H7 (cell line): ENCODE data around the gene CAPG. TPM values are rescaled to one million over a fixed set of nuclear protein-coding genes. Genes with fewer than 3 reads are reported as not detected.

Source experiments
- DNase-seq: peaks from one replicate; pipeline ENCODE4 v3.0.0; 2012
- H3K27me3 ChIP-seq: 2 replicates; pipeline ENCODE4 v1.6.0; 2011; ENCODE audit warnings: mild to moderate bottlenecking, low read length; ENCODE audit not compliant: control insufficient read depth, insufficient read depth
- H3K36me3 ChIP-seq: replicated peaks from 2 replicates; pipeline ENCODE4 v1.5.1; 2011; ENCODE audit warnings: low read length; ENCODE audit not compliant: control insufficient read depth, insufficient read depth
- H3K4me3 ChIP-seq: 2 replicates; pipeline ENCODE4 v1.5.1; 2011; ENCODE audit warnings: low read depth, mild to moderate bottlenecking, control low read depth, low read length, moderate library complexity; ENCODE audit not compliant: insufficient read depth
- total RNA-seq: library from RNA; depleted of rRNA; stranded (reverse); fragments of >200 nt; shearing (Covaris generic); gene quantifications from 2 replicates; pipeline ENCODE4 v1.2.3, GENCODE V29; 2014

The CAPG gene
- total RNA-seq, 1 experiment from 2014 or later: 242 TPM

GRCh38 chr2:85400023-85400422 is 10.1 kb downstream of the CAPG start:
- Histone ChIP-seq H3K4me3 (no peak overlapping the region), H3K27me3 (no peaks in the 10 kb centered on the region), H3K36me3 (peaks cover 22% of the 10 kb centered on the region)
- no peak for DNase-seq

GRCh38 chr2:85399183-85399455 is 11.0 kb downstream of the CAPG start:
- Histone ChIP-seq H3K36me3 (peaks cover 27% of the 10 kb centered on the region), H3K27me3 (no peaks in the 10 kb centered on the region), H3K4me3 (no peak overlapping the region)
- no peak for DNase-seq

- peaks cover 29% of the 10 kb centered on the region for H3K36me3 ChIP-seq
- DNase-seq: peak; percentile 27
- H3K4me3 ChIP-seq: no peak overlapping the region
- no peaks in the 10 kb centered on the region for H3K27me3 ChIP-seq
These were observed 11.6 kb downstream of the CAPG start for GRCh38 chr2:85398426-85399182.

GRCh38 chr2:85397925-85398331 is 12.2 kb downstream of the CAPG start:
- Histone ChIP-seq H3K4me3 (no peak overlapping the region), H3K27me3 (no peaks in the 10 kb centered on the region), H3K36me3 (peaks cover 29% of the 10 kb centered on the region)
- no peak for DNase-seq

GRCh38 chr2:85396531-85397470 is 13.4 kb downstream of the CAPG start:
- Histone ChIP-seq H3K27me3 (no peaks in the 10 kb centered on the region), H3K4me3 (no peak overlapping the region), H3K36me3 (peaks cover 29% of the 10 kb centered on the region)
- DNase-seq: no peak

- peaks cover 28% of the 10 kb centered on the region for H3K36me3 ChIP-seq
- H3K4me3 ChIP-seq: no peak overlapping the region
- no peaks in the 10 kb centered on the region for H3K27me3 ChIP-seq
- DNase-seq: no peak
These were observed 14.2 kb downstream of the CAPG start for GRCh38 chr2:85395912-85396475.

- no peak overlapping the region for H3K4me3 ChIP-seq
- peaks cover 23% of the 10 kb centered on the region for H3K36me3 ChIP-seq
- H3K27me3 ChIP-seq: no peaks in the 10 kb centered on the region
- peak; percentile 32 for DNase-seq
These were observed 15.2 kb downstream of the CAPG start for GRCh38 chr2:85394976-85395375.

- DNase-seq: no peak
- Histone ChIP-seq H3K4me3 (no peak overlapping the region), H3K27me3 (no peaks in the 10 kb centered on the region), H3K36me3 (peaks cover 21% of the 10 kb centered on the region)
These were observed 15.9 kb downstream of the CAPG start for GRCh38 chr2:85394261-85394681.

- H3K4me3 ChIP-seq: no peak overlapping the region
- DNase-seq: no peak
- H3K36me3 ChIP-seq: peaks cover 20% of the 10 kb centered on the region
- H3K27me3 ChIP-seq: no peaks in the 10 kb centered on the region
These were observed 16.3 kb downstream of the CAPG start for GRCh38 chr2:85393836-85394235.

GRCh38 chr2:85390941-85391669 is 19.1 kb downstream of the CAPG start:
- H3K36me3 ChIP-seq: peaks cover 13% of the 10 kb centered on the region
- no peak overlapping the region for H3K4me3 ChIP-seq
- no peaks in the 10 kb centered on the region for H3K27me3 ChIP-seq
- peak; percentile 89 for DNase-seq

- peak; percentile 18 for DNase-seq
- Histone ChIP-seq H3K36me3 (peaks cover 7% of the 10 kb centered on the region), H3K27me3 (no peaks in the 10 kb centered on the region), H3K4me3 (no peak overlapping the region)
These were observed 21.2 kb downstream of the CAPG start for GRCh38 chr2:85388878-85389538.

GRCh38 chr2:85387754-85388153 is 22.4 kb downstream of the CAPG start:
- DNase-seq: no peak
- H3K36me3 ChIP-seq: peaks cover 5% of the 10 kb centered on the region
- no peak overlapping the region for H3K4me3 ChIP-seq
- H3K27me3 ChIP-seq: no peaks in the 10 kb centered on the region

- Histone ChIP-seq H3K27me3 (no peaks in the 10 kb centered on the region), H3K36me3 (peaks cover 5% of the 10 kb centered on the region), H3K4me3 (no peak overlapping the region)
- DNase-seq: no peak
These were observed 24.4 kb downstream of the CAPG start for GRCh38 chr2:85385746-85386145.

- no peak for DNase-seq
- Histone ChIP-seq H3K27me3 (no peaks in the 10 kb centered on the region), H3K4me3 (no peak overlapping the region), H3K36me3 (peaks cover 4% of the 10 kb centered on the region)
These were observed 26.3 kb downstream of the CAPG start for GRCh38 chr2:85383850-85384249.
